ENCODE results near the gene IGSF9B. TPM values are rescaled to one million over a fixed set of nuclear protein-coding genes. Genes with fewer than 3 reads are reported as not detected.

IGSF9B gene
- total RNA-seq = 0.15 and 0.66 TPM in 2 replicates

GRCh38 chr11:133956650-133957633 lies at the start of gene IGSF9B:
Gene IGSF9B (minus strand): TSS chr11:133956968. CDS start chr11:133956754, 214 bp downstream.

Other genes starting within 250 kb of the IGSF9B start
- gene SPATA19, start 111.5 kb downstream of the IGSF9B start, total RNA-seq = not detected in 2 replicates
- gene JAM3, start 112.1 kb upstream of the IGSF9B start, total RNA-seq = 79.3 and 105 TPM in 2 replicates

All from smooth muscle cell of trachea (primary cell).